Endothelial cell of umbilical vein (primary cell): ENCODE results near the gene DDRGK1. TPM values are rescaled to one million over a fixed set of nuclear protein-coding genes. Genes with fewer than 3 reads are reported as not detected.

Experiments
- BruUV-seq: library from RNA; stranded (reverse); fragments of 400-500 nt; replicated peaks from 2 replicates; lab custom pipeline; 2021; lab: Mats Ljungman, UMichigan
- CTCF ChIA-PET: fragments of 300-600, 350-600 bp; sonication (Branson Sonifier 250); formaldehyde crosslinking; loops from one replicate; lab custom pipeline; 2021; ENCODE audit warnings: antibody characterized with exemption, inconsistent platforms; lab: Charles Lee
- POLR2A ChIA-PET: fragments of 300-600, 350-600 bp; sonication (Branson Sonifier 250); formaldehyde crosslinking; loops from one replicate; lab custom pipeline; 2021; ENCODE audit warnings: antibody characterized with exemption, inconsistent platforms; lab: Charles Lee
- DNase-seq: peaks from one replicate; pipeline ENCODE4 v3.0.0-alpha.2; 2011; ENCODE audit warnings: low read depth, low spot score
- FAIRE-seq: peaks from 2 replicates; lab custom pipeline; 2011; peaks lifted over from hg19 to GRCh38; lab: Jason Lieb, UNC
- H2AFZ ChIP-seq: 2 replicates; pipeline ENCODE4 v1.6.0; 2012; ENCODE audit warnings: low read depth, low read length, control low read depth, inconsistent platforms
- H3K27ac ChIP-seq: 2 replicates; pipeline ENCODE4 v1.5.1; 2011; ENCODE audit warnings: low read depth, mild to moderate bottlenecking, control low read depth, low read length, moderate library complexity; ENCODE audit not compliant: insufficient read depth
- H3K27me3 ChIP-seq, 2 experiments: 2 replicates each; pipeline versions ENCODE4 v1.6.0 to v1.6.1; 2011; ENCODE audit warnings: low read length in 2 of 2, mixed read lengths in 1 of 2; ENCODE audit not compliant: control insufficient read depth in 2 of 2, insufficient read depth in 2 of 2
- H3K36me3 ChIP-seq, 2 experiments: 2 replicates in 1 of 2; 3 replicates in 1 of 2; pipeline ENCODE4 v1.5.1; 2011; ENCODE audit warnings: low read length in 2 of 2, mild to moderate bottlenecking in 1 of 2, moderate library complexity in 1 of 2; ENCODE audit not compliant: control insufficient read depth in 2 of 2, insufficient read depth in 2 of 2; ENCODE audit errors: extremely low read depth in 1 of 2
- H3K4me1 ChIP-seq: 3 replicates; pipeline ENCODE4 v1.5.1; 2011; ENCODE audit warnings: mild to moderate bottlenecking, low read length; ENCODE audit not compliant: control insufficient read depth, insufficient read depth; ENCODE audit errors: extremely low read depth
- H3K4me2 ChIP-seq: 2 replicates; pipeline ENCODE4 v1.6.1; 2011; ENCODE audit warnings: low read length, control low read depth, mixed read lengths; ENCODE audit not compliant: insufficient read depth
- H3K4me3 ChIP-seq, 3 experiments: fragments of 200-600 bp in 1 of 3; sonication (generic), shearing (Covaris generic) in 1 of 3; replicated peaks in 1 of 3; 2 replicates each; pipeline ENCODE4 v1.5.1; 2011 to 2016; ENCODE audit warnings: control low read depth in 3 of 3, low read length in 3 of 3, mild to moderate bottlenecking in 2 of 3, inconsistent platforms in 1 of 3, low read depth in 1 of 3, moderate library complexity in 1 of 3; ENCODE audit not compliant: insufficient read depth in 1 of 3
- H3K79me2 ChIP-seq: 2 replicates; pipeline ENCODE4 v1.6.0; 2012; ENCODE audit warnings: low read length, inconsistent platforms; ENCODE audit not compliant: control insufficient read depth, insufficient read depth
- H3K9ac ChIP-seq: replicated peaks from 2 replicates; pipeline ENCODE3; 2011; ENCODE audit warnings: low read length, control low read depth; ENCODE audit not compliant: insufficient read depth; ENCODE audit errors: extremely low read depth
- H3K9me1 ChIP-seq: replicated peaks from 3 replicates; pipeline ENCODE4 v1.6.0; 2011; ENCODE audit warnings: mild to moderate bottlenecking, low read length; ENCODE audit not compliant: control insufficient read depth, insufficient read depth; ENCODE audit errors: extremely low read depth
- H3K9me3 ChIP-seq: replicated peaks from 2 replicates; pipeline ENCODE4 v1.5.1; 2012; ENCODE audit warnings: low read length, inconsistent platforms; ENCODE audit not compliant: control insufficient read depth, insufficient read depth
- H4K20me1 ChIP-seq: replicated peaks from 2 replicates; pipeline ENCODE3; 2011; ENCODE audit warnings: mild to moderate bottlenecking, low read length; ENCODE audit not compliant: control insufficient read depth, insufficient read depth; ENCODE audit errors: extremely low read depth
- EZH2 ChIP-seq: IDR thresholded peaks from 2 replicates; pipeline ENCODE4 v1.6.1; 2012; ENCODE audit warnings: borderline replicate concordance, low read depth, mild to moderate bottlenecking, moderate library complexity, low read length, inconsistent platforms; ENCODE audit not compliant: severe bottlenecking
- GATA2 ChIP-seq: IDR thresholded peaks from 2 replicates; pipeline ENCODE4 v1.7.0; 2011; ENCODE audit warnings: low read depth, mild to moderate bottlenecking, moderate library complexity, mixed read lengths, low read length; ENCODE audit not compliant: insufficient read length, insufficient read depth
- MYC ChIP-seq: IDR thresholded peaks from one replicate; pipeline ENCODE4 v1.6.1; 2011; ENCODE audit warnings: mild to moderate bottlenecking, low read depth, low read length
- POLR2A ChIP-seq: IDR thresholded peaks from 2 replicates; pipeline ENCODE4 v1.6.1; 2012; ENCODE audit warnings: low read depth, mild to moderate bottlenecking, control low read depth, low read length
- dilution Hi-C: fragments of 300-500 bp; cut with MboI; formaldehyde crosslinking; loops from one replicate; pipeline ENCODE4 v1.15.0; 2019; ENCODE audit warnings: low sequenced_read_pairs; ENCODE audit not compliant: extremely low pct_ligation_motif_present
- intact Hi-C: fragments of 100-400 bp; cut with micrococcal nuclease; formaldehyde crosslinking; loops from one replicate; pipeline ENCODE4 v1.10.0; 2022
- polyA plus RNA-seq, 4 experiments: library from polyadenylated mRNA; depleted of rRNA in 3 of 4; stranded (reverse) in 3 of 4; unstranded in 1 of 4; fragments of >200 nt; gene quantifications; 2 replicates each; pipeline versions ENCODE4 v1.2.1 to v1.2.3, GENCODE V29; 2011 to 2012; ENCODE audit warnings: missing spikeins in 1 of 4
- total RNA-seq: library from RNA; stranded (reverse); gene quantifications from 2 replicates; pipeline ENCODE4 v1.2.3, GENCODE V29; 2021

Gene DDRGK1
- total and polyA plus RNA-seq, 2 donors (not counting 3 experiments of a cell fraction or from before 2014, with no cell fraction given), result 48.5 to 54.0 TPM

- Histone ChIP-seq H3K4me3 (no peak overlapping the region), H3K9me1 (no peaks in the 10 kb centered on the region), H3K27ac (no peak overlapping the region), H3K9ac (no peak overlapping the region), H3K4me2 (no peak overlapping the region), H2AFZ (no peak overlapping the region), H3K9me3 (no peaks in the 10 kb centered on the region), H3K79me2 (peaks cover 4% of the 10 kb centered on the region), H4K20me1 (no peaks in the 10 kb centered on the region), H3K4me1 (no peaks in the 10 kb centered on the region), H3K27me3 (no peaks in the 10 kb centered on the region), H3K36me3 (peaks cover 0 to 3% of the 10 kb centered on the region in 2 experiments)
- CTCF ChIA-PET, result no interaction called here
- DNase-seq (no peak), FAIRE-seq (no peak)
- TF ChIP-seq MYC, result no peak
- no peak for TF ChIP-seq GATA2
- no peak for TF ChIP-seq POLR2A
- TF ChIP-seq EZH2, result no peak
- POLR2A ChIA-PET, result interaction anchor here (0.6 kb wide), 1 partner anchor 100 kb away, joined by 5 read pairs; no protein-coding TSS in a partner anchor
- dilution Hi-C loops, result no loop called here
- intact Hi-C loops, result no loop called here
- BruUV-seq, result no TSS peak
These were observed 62.7 kb downstream of the DDRGK1 start for GRCh38 chr20:3141757-3142156.

Other genes starting within 250 kb of the DDRGK1 start
- gene GNRH2, start 161.1 kb downstream of the DDRGK1 start, total RNA-seq, result 1.7 and 1.9 TPM in 2 replicates
- gene GNRH2, start 161.1 kb downstream of the DDRGK1 start, polyA plus RNA-seq, result 0.13 TPM in 1 of 2 replicates, not detected in the other
- gene MRPS26, start 158.6 kb downstream of the DDRGK1 start, total RNA-seq, result 41.2 and 43.9 TPM in 2 replicates
- gene MRPS26, start 158.6 kb downstream of the DDRGK1 start, polyA plus RNA-seq, result 41.0 and 48.7 TPM in 2 replicates
- not detected in 2 replicates for gene OXT, start 133.1 kb downstream of the DDRGK1 start, total RNA-seq
- gene OXT, start 133.1 kb downstream of the DDRGK1 start, polyA plus RNA-seq, result not detected in 2 replicates
- not detected in 2 replicates for gene AVP, start 120.0 kb downstream of the DDRGK1 start, total RNA-seq
- gene AVP, start 120.0 kb downstream of the DDRGK1 start, polyA plus RNA-seq, result not detected in 2 replicates
- 15.0 and 15.7 TPM in 2 replicates for gene FASTKD5, start 44.8 kb downstream of the DDRGK1 start, total RNA-seq
- 8.5 and 10.8 TPM in 2 replicates for gene FASTKD5, start 44.8 kb downstream of the DDRGK1 start, polyA plus RNA-seq
- 5.1 and 5.8 TPM in 2 replicates for gene UBOX5, start 44.8 kb downstream of the DDRGK1 start, total RNA-seq
- gene UBOX5, start 44.8 kb downstream of the DDRGK1 start, polyA plus RNA-seq, result 3.5 and 4.6 TPM in 2 replicates
- gene LZTS3, start 31.1 kb downstream of the DDRGK1 start, total RNA-seq, result 3.6 and 4.5 TPM in 2 replicates
- 5.7 and 7.3 TPM in 2 replicates for gene LZTS3, start 31.1 kb downstream of the DDRGK1 start, polyA plus RNA-seq
- 59.8 and 65.0 TPM in 2 replicates for gene ITPA, start 4.8 kb upstream of the DDRGK1 start, total RNA-seq
- gene ITPA, start 4.8 kb upstream of the DDRGK1 start, polyA plus RNA-seq, result 43.2 and 50.7 TPM in 2 replicates
- gene SLC4A11, start 34.5 kb upstream of the DDRGK1 start, total RNA-seq, result 10.2 and 15.5 TPM in 2 replicates
- 5.7 and 6.1 TPM in 2 replicates for gene SLC4A11, start 34.5 kb upstream of the DDRGK1 start, polyA plus RNA-seq
- 16.7 and 20.9 TPM in 2 replicates for gene DNAAF9, start 203.0 kb upstream of the DDRGK1 start, total RNA-seq
- 6.6 and 7.6 TPM in 2 replicates for gene DNAAF9, start 203.0 kb upstream of the DDRGK1 start, polyA plus RNA-seq